GM20431 (cell line): Measurements from ENCODE around the gene FANCD2.
"Not testable (repeated sequence)": the region's sequence is repeated elsewhere in the genome, so short reads cannot be mapped to it uniquely, and the experiment has no call there.

Experiments used
- in situ Hi-C: fragments of 300-500 bp; cut with MseI, MboI; formaldehyde crosslinking; loops from one replicate; pipeline ENCODE4 v1.15.0; 2020; ENCODE audit warnings: low sequenced_read_pairs; ENCODE audit not compliant: unreplicated experiment

Gene FANCD2

DNA sequence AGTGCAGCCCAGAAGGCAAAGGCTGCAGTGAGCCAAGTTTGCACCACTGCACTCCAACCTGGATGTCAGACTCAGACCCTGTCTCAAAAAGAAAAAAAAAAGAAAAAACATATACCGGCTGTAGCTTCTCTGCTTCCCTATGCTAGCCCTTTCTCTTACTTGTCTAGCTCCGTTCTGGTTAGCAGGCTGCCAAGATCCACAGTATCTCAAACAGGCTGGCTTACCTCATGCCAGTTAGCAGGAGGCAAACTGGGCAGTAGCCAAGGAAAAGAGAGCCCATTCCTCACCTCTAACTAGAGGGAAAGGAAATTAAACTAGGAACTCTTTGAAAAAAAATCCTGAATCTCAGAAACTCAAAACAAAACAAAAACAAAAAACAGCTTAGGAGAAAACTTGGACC lies 65.2 kb downstream of the FANCD2 start:
- in situ Hi-C loops: not testable (repeated sequence)

DNA sequence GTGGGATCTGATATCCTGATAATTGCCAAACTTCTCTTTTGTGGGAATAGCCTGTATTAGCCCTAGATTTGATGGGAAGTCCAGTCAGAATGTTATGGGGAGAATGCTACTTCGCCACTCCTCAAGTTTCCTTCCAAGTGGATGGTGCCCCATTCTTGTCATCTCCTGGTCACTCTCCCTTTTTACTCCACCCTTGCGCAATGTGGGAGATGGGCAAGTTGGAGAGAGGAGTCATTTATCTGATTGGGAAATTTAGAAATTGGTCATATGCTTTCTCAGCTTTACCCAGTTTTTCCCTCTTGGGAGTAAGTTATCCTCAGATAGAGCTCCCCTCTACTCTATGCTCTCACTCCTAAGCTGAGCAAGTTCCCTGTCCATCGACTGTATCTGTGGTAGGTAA lies 67.4 kb downstream of the FANCD2 start:
- in situ Hi-C loops: no loop called here

DNA sequence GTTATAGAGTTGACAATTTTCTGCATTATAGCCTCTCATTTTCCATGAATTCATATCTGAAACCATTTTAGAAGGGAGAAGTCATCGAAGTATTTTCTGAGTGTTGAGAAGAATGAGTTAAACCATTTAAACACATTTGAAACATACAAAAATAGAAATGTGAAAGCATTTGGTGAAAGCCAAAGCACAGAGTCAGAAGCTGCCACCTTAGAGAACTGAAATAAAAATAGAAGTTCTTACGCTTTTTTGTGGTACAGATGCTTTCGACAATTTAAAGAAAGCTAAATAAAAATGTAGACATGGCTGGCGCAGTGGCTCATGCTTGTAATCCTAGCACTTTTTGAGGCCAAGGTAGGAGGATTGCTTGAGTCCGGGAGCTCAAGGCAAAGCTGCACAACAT lies 72.8 kb downstream of the FANCD2 start:
- in situ Hi-C loops: no loop called here

DNA sequence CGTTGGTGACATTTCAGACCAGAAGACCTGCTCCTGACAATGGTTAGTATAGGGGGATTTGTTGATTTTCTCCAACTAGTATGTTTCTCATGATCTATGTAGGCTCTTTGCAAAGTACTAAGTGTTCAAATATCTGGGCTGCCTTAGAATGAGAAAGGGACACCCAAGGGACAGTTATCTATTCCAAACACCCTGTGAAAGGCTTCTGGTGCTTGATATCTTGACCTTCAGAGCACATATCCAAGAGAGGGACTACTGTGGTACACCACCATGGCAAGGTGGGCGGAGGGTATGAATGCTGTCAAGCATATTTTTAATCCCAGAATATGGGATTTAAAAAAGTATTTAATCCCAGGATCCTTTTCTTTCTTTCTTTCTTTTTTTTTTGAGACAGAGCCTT lies 80.7 kb downstream of the FANCD2 start:
- in situ Hi-C loops: no loop called here

DNA sequence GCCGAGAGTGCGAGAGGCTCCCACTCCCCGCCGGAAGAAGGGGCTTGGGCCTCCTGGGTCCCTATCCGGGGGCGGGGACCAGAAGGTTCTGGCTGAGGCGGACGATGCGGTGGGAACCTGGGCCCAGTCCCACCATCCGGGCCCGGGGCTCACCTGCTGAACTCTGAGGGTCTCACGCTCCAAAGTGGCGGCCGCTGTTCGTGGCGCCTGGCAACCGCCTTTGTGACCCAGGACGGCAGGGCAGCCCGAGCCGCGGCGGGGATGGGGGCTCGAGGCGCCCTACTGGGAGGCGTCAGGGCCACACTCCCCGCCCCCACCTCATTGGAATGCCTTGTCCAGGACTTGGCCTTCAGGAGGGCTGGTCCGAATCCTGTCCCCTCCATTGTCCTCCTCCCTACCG lies 81.9 kb downstream of the FANCD2 start, which contains the start of gene FANCD2OS:
TSS of gene FANCD2OS (minus strand) at position 165 of the 400 bp plus-strand sequence. CDS start 3,481 bp downstream, outside the sequence.
- in situ Hi-C loops: no loop called here

- in situ Hi-C loops: no loop called here
Measured at GRCh38 chr3:10115326-10116137, 89.3 kb downstream of the FANCD2 start, which contains the start of gene BRK1. Gene BRK1, plus strand, starts transcription at chr3:10115675. Its CDS starts 27 bp downstream, at chr3:10115702.

DNA sequence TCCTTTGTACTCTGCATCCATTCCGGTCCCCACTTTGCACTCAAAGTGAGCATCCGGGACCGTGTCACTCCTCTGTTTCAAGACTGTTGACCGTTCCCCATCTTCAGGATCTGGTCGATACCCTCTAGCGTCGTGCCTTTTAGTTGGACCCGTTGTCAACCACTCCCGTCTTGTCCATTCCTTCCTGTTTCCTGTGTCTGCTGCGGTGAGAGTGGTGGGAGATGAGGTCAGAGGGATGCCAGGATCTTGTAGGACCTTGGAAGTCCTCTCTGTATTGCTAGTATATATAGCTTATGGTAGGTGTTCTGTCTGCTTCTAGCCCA lies 89.9 kb downstream of the FANCD2 start:
- in situ Hi-C loops: no loop called here

- in situ Hi-C loops: no loop called here
Measured at GRCh38 chr3:10116928-10117327, 90.7 kb downstream of the FANCD2 start.

DNA sequence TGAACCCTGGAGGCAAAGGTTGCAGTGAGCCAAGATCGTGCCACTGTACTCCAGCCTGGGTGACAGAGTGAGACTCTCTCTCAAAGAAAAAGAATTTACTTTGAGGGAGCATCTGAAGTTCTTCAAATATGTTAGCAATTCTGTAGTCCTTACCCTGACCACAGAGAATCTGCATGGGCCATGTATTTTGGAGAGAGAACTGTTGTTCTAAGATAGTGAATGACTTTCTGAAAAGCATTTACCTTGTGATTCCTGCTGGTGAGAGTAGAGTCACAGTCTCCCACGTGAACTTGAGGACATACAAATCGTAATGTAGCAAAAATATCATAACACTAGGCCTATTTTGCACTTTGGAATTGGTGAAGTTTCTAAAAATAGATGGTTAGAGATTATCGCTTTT lies 93.1 kb downstream of the FANCD2 start:
- in situ Hi-C loops: no loop called here

DNA sequence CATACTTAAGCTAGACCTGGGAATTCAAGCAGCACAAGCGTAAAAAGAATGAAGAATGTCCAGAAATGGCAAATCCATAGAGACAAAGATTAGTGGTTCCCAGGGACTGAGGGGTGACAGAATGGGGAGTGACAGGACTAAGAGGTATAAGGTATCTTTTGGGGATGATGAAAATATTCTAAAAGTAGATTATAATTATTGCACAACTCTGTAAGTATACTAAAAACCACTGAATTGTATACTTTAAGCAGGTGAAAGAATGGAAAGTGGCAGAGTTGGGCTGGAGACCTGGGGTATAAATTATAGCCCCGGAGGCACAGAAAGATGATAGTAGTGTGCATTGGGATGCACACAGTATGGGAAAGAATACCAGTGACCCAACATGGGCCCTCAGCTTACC lies 94.8 kb downstream of the FANCD2 start:
- in situ Hi-C loops: no loop called here

GRCh38 chr3:10122724-10123123 lies 96.5 kb downstream of the FANCD2 start:
- in situ Hi-C loops: no loop called here

DNA sequence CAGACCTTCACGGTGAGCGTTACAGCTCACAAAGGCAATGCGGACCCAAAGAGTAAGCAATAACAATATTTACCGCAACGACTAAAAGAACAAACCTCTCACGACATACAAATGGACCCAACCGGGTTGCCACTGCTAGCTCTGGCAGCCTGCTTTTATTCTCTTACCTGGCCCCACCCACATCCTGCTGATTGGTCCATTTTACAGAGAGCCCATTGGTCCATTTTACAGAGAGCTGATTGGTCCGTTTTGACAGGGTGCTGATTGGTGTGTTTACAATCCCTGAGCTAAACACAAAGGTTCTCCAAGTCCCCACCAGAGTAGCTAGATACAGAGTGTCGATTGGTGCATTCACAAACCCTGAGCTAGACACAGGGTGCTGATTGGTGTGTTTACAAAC lies 109.6 kb downstream of the FANCD2 start:
- in situ Hi-C loops: not testable (repeated sequence)

- in situ Hi-C loops: no loop called here
Measured at GRCh38 chr3:10136426-10137005, 110.3 kb downstream of the FANCD2 start.

- in situ Hi-C loops: no loop called here
Measured at GRCh38 chr3:10137178-10137577, 110.9 kb downstream of the FANCD2 start.

- in situ Hi-C loops: no loop called here
Measured at GRCh38 chr3:10140996-10141546, 114.8 kb downstream of the FANCD2 start.

- in situ Hi-C loops: no loop called here
Measured at GRCh38 chr3:10142707-10143560, 116.7 kb downstream of the FANCD2 start.

DNA sequence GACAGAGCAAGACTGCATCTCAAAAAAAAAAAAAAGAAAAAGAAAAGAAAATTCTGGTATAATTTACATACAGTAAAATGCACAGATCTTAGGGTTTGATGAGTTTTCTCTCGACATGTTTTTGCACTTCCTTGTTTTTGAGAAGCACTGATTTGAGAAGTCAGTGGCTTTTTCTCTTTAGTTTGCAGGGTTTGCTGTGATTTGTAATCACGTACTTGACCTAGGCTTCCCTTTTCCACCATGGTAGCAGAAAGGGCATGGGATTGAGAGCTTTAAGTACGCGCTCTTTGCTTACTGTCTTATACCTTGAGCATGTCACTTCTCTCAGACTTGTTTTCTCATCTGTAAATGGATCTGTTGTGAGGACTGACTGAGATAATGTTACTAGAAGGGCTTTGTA lies 119.4 kb downstream of the FANCD2 start:
- in situ Hi-C loops: no loop called here

- in situ Hi-C loops: no loop called here
Measured at GRCh38 chr3:10149226-10149625, 123.0 kb downstream of the FANCD2 start.

DNA sequence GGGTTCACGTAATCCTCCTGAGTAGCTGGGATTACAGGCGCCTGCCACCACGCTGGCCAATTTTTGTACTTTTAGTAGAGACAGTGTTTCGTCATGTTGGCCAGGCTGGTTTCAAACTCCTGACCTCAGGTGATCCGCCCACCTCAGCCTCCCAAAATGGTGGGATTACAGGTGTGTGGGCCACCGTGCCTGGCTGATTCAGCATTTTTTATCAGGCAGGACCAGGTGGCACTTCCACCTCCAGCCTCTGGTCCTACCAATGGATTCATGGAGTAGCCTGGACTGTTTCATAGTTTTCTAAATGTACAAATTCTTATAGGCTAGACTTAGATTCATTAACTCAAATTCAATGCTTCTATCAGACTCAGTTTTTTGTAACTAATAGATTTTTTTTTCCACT lies 124.8 kb downstream of the FANCD2 start:
- in situ Hi-C loops: no loop called here
